ENCODE measurements around the gene FLYWCH1.

FLYWCH1 gene

GRCh38 chr16:2983706-2984136 is 72.0 kb downstream of the FLYWCH1 start:
- peak; percentile 96 for DNase-seq (ENCODE audit: low spot score)

- no peak for DNase-seq (ENCODE audit: low spot score)
Observed at GRCh38 chr16:2985462-2985861, 73.7 kb downstream of the FLYWCH1 start.

GRCh38 chr16:2985893-2986355 is 74.2 kb downstream of the FLYWCH1 start:
- no peak for DNase-seq (ENCODE audit: low spot score)

GRCh38 chr16:2986623-2987188 is 75.0 kb downstream of the FLYWCH1 start:
- DNase-seq (ENCODE audit: low spot score) = no peak

- DNase-seq (ENCODE audit: low spot score) = no peak
Observed at GRCh38 chr16:2987286-2987685, 75.6 kb downstream of the FLYWCH1 start.

- DNase-seq (ENCODE audit: low spot score) = no peak
Observed at GRCh38 chr16:2987833-2988232, 76.1 kb downstream of the FLYWCH1 start.

GRCh38 chr16:2988590-2989099 is 76.9 kb downstream of the FLYWCH1 start:
- DNase-seq (ENCODE audit: low spot score) = no peak

- no peak for DNase-seq (ENCODE audit: low spot score)
Observed at GRCh38 chr16:2990891-2991290, 79.2 kb downstream of the FLYWCH1 start.

GRCh38 chr16:2991566-2992261 is 80.0 kb downstream of the FLYWCH1 start:
- no peak for DNase-seq (ENCODE audit: low spot score)

- DNase-seq (ENCODE audit: low spot score) = no peak
Observed at GRCh38 chr16:2992383-2993081, 80.8 kb downstream of the FLYWCH1 start.

- no peak for DNase-seq (ENCODE audit: low spot score)
Observed at GRCh38 chr16:2996298-2996697, 84.6 kb downstream of the FLYWCH1 start.

GRCh38 chr16:2999929-3000328 is 88.2 kb downstream of the FLYWCH1 start:
- DNase-seq (ENCODE audit: low spot score) = no peak

- no peak for DNase-seq (ENCODE audit: low spot score)
Observed at GRCh38 chr16:3000540-3000939, 88.8 kb downstream of the FLYWCH1 start.
